Non-pigmented ciliary epithelial cell (primary cell): ENCODE data around the gene TGFBR2.

ENCODE experiments used
- DNase-seq: peaks from one replicate; pipeline ENCODE4 v3.0.0-alpha.2; 2010; ENCODE audit warnings: low read depth

Gene TGFBR2

DNA sequence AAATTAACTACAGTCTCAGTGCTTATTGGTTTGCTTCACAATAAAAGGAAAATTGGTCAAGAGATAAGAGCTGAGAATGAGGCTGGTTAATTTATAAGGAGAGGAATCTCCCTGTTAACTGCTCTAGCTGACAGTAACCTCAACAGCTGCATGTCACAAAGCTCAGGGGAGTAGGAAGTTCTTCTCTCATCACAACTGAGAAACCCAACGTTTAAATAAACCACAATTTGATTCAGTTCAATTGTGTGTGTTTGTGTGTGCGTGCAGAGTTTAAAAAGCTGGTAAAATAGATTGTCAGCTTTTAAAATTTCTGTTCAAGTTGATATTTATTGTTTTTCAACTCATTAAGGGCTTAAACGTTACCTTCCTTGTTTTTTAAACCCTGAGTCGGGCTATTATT, 3.5 kb upstream of the TGFBR2 start:
- DNase-seq, result no peak

DNA sequence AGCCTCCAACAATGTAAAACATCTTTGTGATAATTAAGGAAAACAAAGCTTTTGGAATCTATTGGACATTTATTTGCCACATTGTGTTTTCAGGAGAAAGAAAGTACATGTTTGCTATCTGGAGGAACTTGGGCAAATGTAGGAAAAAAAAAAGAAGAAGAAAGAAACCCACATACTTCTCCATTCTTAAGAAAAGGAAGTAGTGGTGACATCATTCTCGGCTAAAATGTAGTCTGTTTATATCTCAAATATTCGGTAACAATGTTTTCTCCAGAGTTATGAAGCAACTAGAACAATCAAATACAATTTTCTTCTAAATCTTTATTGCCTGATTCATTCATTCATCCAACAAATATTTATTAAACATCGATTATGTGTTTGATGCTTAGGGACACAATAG, 2.3 kb upstream of the TGFBR2 start:
- DNase-seq, result no peak

DNA sequence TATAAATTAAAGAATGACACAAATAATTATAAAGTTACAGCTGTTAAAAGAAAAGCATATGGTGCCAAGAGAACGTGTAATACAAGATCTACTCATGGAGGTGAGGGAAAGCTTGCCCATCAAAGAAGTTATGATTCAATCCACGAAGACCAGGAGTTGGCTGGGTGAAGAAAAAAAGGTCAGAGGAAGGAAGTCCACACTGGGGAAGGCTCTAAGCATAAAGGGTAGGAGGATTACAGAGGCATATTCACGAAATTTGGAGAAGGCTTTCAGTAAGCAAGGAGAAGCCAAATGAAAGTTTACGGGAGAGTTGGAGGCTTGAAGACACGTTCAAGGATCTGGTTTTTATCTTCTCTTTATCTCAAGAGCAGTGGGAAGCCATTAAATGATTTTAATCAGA, 1.8 kb upstream of the TGFBR2 start:
- no peak for DNase-seq

DNA sequence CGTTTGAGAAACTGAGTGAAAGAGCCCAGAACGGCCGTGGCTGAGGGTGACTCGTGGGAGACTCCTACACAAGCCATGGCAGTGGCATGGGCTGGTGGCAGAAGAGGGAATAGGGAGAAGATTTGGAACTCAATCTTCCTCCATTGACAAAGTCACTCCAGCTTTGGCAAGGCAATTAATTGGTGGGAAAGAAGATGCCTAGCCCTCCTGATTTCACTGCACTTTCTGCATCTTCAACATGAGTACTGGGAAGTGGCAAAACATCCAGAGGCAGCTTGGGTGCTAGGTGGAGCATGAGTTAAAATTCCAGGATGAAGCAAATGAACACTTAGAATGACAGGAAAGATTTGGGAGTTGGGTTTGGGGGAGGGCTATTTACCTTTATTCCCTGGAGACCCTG, 1.4 kb upstream of the TGFBR2 start:
- DNase-seq, result no peak

DNA sequence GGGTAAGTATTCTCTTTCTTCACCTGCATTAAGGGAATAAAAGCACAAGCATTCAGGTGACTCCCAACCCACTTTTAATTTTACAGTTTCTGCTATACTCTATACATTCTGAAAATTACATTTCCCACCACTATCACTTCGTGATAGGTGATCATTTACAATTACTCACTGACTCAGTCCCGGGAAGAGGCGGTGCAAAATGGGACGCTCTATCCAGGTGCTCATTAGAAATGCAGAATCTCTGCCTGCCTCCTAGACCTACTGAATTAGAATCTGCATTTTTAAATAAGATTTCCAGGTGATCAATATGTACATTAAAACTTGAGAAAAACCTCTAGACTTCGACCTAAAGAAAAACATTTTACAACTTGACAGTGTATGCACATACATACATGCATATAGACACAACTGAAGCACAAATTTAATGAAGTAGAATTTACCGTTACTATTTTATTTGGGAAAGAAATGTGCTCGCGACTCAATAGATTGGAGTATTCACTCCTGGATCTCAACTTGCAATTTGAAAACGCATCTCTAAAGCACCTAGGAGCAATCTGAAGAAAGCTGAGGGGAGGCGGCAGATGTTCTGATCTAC, 598 bp upstream of the TGFBR2 start:
- no peak for DNase-seq

DNA sequence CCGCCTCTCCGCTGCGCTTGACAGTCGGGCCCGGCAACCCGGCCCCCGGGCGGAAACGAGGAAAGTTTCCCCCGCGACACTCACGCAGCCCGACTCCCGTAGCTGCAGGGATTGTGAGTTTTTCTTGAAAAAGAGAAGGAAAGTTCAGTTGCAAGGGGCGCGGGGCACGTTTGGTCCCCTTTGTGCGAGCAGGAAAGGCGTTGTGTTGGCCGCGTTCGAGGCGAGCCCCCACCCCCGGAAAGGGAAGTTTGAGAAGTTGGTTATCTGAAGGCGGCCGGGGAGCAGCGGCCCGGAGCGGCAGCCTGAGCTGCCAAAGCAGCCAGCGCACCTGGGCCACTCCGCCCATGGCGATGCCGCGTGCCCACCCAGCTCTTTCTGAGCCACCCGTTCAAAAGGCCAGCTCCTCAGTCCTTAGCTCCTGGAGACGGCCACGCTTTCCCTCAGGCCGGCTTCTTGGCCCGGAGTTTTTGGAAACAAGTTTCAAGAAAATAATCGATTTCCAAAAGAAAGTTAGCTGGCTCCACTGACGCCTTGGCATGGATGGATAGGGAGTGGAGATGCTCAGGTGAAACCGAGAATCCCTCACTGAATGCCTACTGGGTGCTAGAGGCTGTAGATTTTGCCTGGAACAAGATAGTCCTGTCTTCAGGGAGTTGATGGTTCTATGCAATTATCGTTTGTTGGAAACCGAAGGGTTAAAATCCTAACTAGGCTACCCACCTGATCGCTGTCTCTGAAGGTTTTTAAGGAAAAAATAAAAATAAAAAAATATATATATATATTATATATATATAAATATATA, 832 bp downstream of the TGFBR2 start:
- no peak for DNase-seq

DNA sequence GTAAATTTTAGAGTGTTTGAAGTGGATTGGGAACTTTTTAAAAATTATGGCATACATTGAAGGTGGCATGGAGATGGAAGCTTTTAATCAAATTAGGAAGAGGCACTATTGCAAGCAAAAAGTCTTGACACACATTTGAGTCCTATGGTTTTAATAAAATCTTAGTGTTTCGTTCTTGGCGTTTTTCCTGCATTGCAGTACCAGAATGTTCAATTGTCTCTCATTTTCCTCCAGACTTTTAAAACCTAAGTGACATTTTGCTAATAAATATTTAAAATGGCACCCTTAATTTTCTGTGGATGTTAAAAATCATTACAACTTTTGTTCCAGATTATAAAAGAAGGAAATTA, 2.2 kb downstream of the TGFBR2 start:
- DNase-seq, result no peak

DNA sequence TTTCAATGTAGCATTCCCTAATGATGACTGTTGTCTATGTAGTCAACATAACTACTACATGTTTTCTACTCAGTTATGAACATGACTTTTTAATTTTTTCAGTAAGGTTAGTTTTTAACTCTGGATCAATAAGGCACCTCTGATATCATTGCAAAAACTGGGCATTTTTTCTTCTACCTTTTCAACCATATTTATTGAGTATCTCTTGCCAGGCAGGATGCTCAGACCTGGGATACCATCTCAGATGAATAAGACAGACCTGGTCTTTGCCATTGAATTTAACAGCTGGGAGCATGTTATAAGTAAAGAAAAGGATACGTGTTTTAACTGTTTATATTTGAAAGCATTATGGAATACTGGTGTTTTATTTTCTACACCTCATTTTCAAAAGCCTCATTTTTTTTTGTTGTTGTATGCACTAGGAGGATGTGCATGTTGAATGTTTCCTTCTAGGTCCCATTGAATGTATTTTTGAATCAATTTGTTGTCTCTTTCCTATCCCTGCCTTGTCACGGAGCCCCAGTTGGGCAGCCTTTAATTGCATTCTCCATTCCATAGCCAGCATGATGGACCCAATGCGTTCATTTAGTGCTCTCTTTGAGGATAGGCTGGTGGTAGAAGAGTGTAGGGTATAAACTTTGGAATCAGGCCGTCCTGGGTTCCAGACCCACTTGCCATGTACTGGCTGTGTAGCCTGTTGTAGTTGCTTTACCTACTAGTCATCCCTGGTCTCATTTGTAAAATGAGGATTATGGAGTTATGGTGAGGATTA, 3.7 kb downstream of the TGFBR2 start:
- no peak for DNase-seq

DNA sequence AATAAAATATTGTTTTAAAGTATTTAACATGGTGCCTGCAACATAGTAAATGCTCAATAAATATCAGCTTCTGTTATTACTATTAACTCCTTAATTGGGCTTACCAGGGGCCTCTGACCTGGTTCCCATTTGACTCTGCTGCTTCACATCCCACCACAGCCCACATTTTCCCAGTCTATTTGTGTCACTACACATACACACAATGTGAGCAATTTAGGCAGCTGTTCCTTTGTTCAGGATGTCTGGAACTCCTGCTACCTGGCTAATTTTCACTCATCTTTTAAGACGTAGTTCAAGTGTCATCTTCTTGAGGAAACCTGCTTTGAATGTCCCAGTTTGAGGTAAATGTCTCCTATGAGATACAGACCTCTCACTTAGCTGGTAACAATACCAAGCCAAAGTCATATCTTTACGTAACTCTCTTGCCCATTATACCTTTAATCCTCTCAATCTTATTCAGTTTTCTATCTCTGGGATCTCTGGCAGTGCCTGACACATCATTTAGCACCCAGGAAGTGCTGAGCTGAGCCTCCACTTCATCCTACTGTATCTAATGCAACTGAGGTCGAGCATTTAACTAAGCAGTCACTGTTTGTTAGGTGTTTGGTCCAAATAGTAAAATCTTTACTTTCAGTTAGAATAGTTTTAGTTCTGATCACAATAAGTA, 4.4 kb downstream of the TGFBR2 start:
- DNase-seq, result no peak

DNA sequence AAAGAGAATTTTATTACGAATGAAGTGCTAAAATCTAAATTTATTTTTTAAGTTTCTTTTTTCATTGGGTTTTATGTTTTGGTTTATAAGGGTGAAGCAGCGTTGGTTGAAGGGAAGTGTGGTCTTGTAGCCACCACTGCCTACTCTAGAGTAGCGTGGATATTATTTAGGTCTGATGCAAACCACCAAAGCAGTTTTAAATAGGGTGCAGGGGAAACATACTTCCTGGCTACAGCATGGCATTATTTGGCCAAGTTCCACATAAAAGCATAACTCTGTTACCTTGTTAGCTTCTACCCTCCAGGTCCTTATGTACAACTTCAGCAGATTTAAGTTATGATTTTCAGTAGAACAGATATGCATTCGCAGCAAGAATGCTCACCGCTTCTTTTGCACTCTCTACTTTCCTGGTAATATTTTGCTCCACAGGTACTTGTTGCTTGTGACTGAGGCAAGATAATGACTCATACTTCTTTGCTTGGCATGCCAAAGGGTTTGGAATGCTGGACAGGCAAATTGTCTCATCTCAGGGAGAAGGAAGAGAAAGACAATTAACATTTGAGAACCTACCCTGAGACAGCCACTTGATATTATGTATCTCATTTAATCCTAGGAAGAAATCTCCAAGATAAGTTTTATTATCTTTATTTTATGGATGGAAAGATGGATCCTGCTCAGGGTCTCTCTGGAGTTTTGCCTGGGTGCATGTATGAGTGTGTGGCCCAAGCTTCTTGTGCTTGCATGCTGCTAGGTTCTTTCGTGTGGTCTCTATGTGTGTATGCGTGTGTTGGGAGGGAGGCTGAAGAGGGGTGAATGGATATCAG, 5.4 kb downstream of the TGFBR2 start:
- DNase-seq, result no peak

DNA sequence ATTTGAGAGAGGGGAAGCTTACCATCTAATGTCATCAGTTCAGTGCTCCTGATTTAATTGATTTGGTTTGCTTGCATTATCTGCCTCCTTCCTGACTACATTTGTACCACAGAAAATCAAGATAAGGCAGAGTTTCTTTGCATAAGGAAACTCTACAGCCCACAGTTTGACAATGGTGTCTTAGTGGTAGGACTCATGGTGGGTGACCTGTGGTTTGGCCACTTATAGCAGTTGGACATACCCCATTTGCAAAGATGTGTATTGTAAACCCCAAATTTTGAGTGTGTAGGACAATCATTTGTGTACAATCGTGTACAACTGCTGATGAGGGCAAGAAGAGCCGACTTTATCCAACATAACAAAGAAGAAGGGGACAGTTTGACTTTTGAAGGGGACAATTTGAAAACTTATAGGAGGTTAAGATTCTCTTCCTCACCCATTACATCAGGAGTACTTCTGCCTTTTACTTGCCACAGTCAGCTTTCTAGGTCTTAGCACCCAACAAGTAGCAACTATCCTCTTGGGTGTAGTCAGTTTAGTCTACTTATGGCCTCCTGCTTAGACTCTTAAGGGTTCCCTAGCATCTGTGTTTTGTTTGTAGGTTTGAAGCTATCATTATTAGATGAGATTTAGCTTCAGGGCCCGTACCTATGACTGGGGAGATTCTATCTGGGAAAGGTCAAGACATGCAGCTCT, 6.2 kb downstream of the TGFBR2 start:
- DNase-seq, result no peak

DNA sequence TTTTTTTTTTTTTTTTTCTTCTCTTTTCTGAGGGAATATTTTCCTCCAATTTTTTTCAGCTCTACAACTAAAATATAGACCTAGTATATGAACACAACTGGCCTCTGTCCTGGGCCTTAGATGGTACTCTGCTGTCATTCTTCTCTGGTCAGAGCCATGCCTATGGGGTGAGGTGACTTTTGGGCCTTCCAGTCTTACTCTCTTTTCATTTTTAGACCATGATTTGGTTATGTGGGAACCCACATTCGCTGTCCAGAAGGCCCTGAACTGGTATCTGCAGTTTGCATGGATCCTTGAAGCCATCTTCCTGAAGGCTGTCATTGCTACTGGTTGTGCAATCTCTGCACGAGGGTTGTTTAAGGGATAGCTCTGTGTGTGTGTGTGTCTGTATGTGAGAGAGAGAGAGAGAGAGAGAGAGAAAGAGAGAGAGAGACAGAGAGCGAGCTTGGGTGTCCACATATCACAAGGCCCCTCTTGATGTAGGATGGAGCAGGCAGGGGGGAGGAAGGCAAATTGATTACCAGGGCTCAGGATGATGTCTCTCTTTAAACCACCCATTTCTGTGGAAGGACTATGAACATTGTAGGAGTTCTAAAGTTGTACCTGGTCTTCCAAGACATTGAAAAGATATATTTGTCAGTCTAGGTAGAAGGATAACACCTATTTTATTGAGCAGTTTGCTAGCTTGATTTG, 6.9 kb downstream of the TGFBR2 start:
- DNase-seq, result no peak

DNA sequence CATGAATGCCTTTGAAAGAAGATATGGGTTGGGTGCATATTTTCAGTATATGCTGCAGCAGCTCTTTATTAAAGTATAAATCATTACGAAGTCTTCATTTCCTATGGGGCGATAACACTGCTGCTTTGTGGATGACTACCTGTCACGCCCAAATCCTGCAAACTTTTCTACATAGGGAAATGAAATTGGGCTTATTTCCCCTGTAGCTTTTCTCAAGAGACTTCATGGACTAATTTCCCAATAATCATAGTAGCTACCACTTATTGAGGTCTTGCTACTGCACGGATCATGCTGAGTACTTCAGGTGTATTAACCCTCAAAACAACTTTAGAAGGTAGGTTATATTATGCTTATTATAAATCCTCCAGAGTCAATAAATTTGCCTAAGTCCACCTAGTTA, 8.0 kb downstream of the TGFBR2 start:
- DNase-seq, result no peak

DNA sequence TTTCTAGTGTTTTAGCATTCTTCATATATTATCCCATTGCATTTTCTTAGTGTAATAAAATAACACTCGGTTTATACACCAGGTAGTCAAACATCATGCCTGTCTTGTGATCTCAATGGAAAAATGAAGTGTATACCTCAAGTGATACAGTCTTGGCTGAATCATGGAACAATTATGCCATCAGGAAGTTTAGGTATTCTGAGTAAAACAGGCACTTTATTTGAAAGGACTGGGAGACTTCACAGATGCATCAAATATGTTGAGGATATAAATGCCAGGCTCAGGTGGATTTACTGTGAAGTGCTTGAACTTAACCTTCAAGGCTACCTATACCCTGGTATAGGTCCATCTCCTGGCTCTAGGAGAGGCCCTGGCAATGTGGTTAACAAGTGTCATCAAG, 8.5 kb downstream of the TGFBR2 start:
- no peak for DNase-seq

DNA sequence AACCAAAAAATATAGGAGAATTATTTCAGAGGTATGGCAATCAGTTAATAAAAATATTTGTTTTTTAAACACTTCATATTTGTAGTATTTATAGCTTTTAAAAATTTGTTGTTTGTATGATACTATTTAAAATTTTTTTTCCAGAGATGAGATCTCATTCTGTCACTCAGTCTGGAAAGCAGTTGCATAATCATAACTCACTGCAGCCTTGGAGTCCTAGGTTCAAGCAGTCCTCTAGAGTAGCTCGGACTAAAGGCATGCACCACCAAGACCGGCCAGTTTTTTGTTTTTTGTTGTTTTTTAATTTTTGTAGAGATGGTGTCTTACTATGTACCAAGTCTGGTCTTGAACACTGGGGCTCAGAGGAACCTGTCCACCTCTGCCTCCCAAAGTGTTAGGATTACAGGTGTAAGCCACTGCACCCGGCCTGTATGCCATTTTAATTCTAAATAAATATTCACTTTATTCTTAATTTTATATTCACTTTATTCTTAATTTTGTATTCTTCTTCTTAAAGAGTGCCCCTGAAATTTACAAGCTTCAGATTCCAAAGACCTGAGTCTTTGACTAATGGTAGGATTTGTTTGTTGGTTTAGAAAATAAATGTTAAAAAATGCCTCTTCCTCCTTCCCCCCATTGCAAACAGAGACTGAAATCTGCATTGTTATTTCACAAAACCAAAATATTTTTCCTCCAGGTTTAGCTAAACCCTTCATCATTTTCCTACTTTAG, 9.4 kb downstream of the TGFBR2 start:
- no peak for DNase-seq

DNA sequence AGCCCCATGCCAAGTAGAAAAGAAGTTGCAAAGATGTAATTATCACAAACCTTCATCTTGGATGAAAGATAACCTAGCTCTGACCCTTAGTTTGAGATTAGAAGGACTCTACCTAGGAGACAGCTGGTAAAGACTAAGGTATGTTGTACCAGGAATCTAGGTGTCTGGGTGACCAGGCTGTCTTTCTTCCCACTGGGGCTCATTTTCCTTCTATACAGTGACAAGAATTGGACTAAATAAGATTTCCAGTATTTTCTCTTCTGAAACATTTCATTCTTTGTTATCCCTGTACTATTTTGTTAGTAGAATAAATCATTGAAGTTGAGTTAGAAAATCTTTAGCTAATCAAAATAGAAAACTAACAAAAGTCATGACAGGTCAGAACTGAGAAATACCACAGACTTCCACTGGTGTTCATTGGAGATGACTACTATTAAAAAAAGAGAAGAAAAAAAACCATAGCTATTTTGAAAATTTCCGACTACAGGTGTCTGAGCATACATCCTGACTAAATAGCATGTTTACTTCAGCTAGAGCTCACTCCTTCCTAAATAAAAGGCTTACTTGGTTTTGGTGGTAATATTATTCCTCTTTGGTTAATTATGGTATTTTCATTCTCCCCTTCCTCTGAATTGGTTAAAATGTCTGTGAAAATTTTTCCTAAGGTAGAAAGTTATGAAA, 10.1 kb downstream of the TGFBR2 start:
- no peak for DNase-seq

DNA sequence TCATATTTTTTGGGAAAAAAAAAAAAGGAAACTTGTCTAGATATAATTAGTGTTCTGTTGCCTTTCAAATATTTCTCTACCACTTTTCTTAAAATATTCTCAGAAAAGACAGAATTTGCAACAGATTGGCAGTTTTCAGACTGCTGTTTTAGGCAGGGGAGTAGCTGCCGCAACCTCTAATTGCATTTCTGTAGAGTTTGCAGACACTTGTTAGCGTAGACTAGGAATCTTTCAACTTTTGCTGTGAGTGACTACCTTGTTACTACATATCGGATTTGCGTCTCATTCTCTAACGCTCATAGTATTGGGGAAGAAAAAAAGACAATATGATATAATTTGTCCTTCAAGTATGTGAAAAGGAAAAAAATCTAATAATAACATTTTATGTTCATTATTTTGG, 10.7 kb downstream of the TGFBR2 start:
- DNase-seq, result no peak

DNA sequence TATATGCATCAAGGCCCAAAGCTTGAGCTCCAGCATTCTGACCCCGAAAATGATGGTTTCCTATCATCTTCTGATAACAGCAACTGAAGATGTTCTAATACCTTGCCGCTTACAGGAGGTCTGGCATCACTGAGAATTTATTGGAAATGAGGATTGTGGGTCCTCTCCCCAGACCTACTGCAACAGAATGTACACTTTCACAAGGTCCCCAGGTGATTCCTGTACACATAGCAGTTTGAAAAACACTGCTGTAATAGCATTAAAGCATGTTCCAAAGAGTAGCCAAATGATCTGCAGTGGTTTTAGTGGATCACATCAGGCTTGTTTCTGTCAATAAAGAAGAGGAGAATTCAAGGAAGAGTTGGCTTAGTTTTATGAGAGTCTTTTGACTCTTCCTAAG, 11.3 kb downstream of the TGFBR2 start:
- DNase-seq, result no peak

DNA sequence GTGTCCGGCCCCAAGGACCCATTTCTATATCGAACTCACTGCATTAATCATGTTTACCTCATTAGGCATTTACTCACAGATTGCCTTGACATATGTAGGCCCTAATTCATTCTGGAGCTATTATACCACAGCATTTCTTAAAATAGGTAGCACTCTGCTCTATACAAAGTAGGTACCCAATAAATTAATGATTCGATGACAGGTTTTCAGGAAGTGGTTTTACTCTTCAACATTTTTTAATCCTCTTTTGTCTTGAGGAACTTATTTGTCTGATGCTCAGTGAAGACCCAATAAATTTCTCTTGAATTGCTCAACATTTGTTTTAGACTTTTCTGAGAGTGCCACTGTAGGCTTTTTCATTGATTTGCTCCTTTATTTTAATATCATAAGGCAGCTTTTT, 12.1 kb downstream of the TGFBR2 start:
- no peak for DNase-seq
